ENCODE results near the gene CPNE8. TPM values are rescaled to one million over a fixed set of nuclear protein-coding genes. Genes with fewer than 3 reads are reported as not detected.

The CPNE8 gene
- total and polyA plus RNA-seq, 10 of the 15 experiments (the other 5 are each of a cell fraction or from before 2014, with no cell fraction given) = 11.3 to 38.4 (median 18.9) TPM

- TF ChIP-seq FOS (IDR thresholded peaks at IDR 0.05; ENCODE audit: borderline replicate concordance, extremely low read depth, insufficient read length) = no peak
These were observed 122.1 kb downstream of the CPNE8 start (continued) for GRCh38 chr12:38783304-38783703.

GRCh38 chr12:38782359-38782758, 123.0 kb downstream of the CPNE8 start:
- FAIRE-seq (no peak), DNase-seq (ENCODE audit: low read depth, low spot score) (no peak), ATAC-seq (peak; percentile 69)
- in situ Hi-C loops (cut with MboI) = loop anchor here (25.0 kb wide), 5 partner anchors 95 to 830 kb away; partner anchors contain the start of gene ABCD2
- CTCF ChIA-PET = no interaction called here
- Histone ChIP-seq H3K9me3 (replicated peaks; ENCODE audit: control insufficient read depth, insufficient read depth, low read length) (peaks cover 9% of the 10 kb centered on the region), H3K9ac (ENCODE audit: control insufficient read depth, insufficient read depth, low read length) (no peak overlapping the region), H3K4me1 (ENCODE audit: control insufficient read depth, insufficient read depth, low read length) (no peaks in the 10 kb centered on the region), H3K27me3 (replicated peaks in 1 of 2; ENCODE audit: control insufficient read depth in 2 of 2, insufficient read depth in 2 of 2, low read length in 1 of 2) (no peaks in the 10 kb centered on the region), H3K4me2 (ENCODE audit: control insufficient read depth, insufficient read depth) (peak overlapping the region; percentile 41; the same call in 1 of the 2 replicates), H2AFZ (ENCODE audit: control insufficient read depth, low read depth, low read length) (no peak overlapping the region), H3K4me3 (no peak overlapping the region), H3K27ac (ENCODE audit: control insufficient read depth, insufficient read depth) (peak overlapping the region; percentile 42), H4K20me1 (ENCODE audit: control insufficient read depth, insufficient read depth) (no peaks in the 10 kb centered on the region), H3K36me3 (ENCODE audit: control insufficient read depth in 2 of 2, insufficient read depth in 2 of 2, low read length in 1 of 2) (no peaks in the 10 kb centered on the region), H3K79me2 (ENCODE audit: control insufficient read depth, insufficient read depth, low read length) (no peaks in the 10 kb centered on the region; the same call in 1 of the 2 replicates)
- SMC1A ChIA-PET (ENCODE audit: uncharacterized antibody, unreplicated experiment) = interaction anchor here (0.7 to 3.8 kb wide), 7 partner anchors 11 to 127 kb away, joined by 3 to 18 read pairs (median 3); partner anchors contain the start of gene CPNE8
- RAD21 ChIA-PET (ENCODE audit: unreplicated experiment) = interaction anchor here (1.1 to 1.8 kb wide), 3 partner anchors 11 to 124 kb away, joined by 5 to 9 read pairs (median 7); partner anchors contain the start of gene CPNE8
- TF ChIP-seq ZBTB40 (IDR thresholded peaks at IDR 0.05; ENCODE audit: borderline replicate concordance) (0 out of 2 replicates have a peak, but pooled peaks have one; percentile 16), POLR2AphosphoS5 (IDR thresholded peaks at IDR 0.05; ENCODE audit: low read length) (no peak), JUNB (IDR thresholded peaks at IDR 0.05) (peak; percentile 40)
- POLR2A ChIA-PET = interaction anchor here (1.3 kb wide), 1 partner anchor 12 kb away, joined by 5 read pairs; no protein-coding TSS in a partner anchor
- intact Hi-C loops (cut with micrococcal nuclease; ENCODE audit: unreplicated experiment) = no loop called here
- no TSS peak for BruUV-seq (replicated peaks)
